ENCODE data around the gene ONECUT2.
A peak's percentile ranks its signal among the peaks of the same experiment; 100 is the strongest.
"Not testable (repeated sequence)": the region's sequence is repeated elsewhere in the genome, so short reads cannot be mapped to it uniquely, and the experiment has no call there.

Gene ONECUT2

GRCh38 chr18:57446322-57446721 lies 11.1 kb downstream of the ONECUT2 start:
- peak in 1 of 2 experiments; percentile 1 for DNase-seq

GRCh38 chr18:57447154-57447621 lies 12.0 kb downstream of the ONECUT2 start:
- DNase-seq, result no peak

- DNase-seq, result no peak
Measured at GRCh38 chr18:57455576-57456129, 20.5 kb downstream of the ONECUT2 start.

GRCh38 chr18:57461652-57462269 lies 26.6 kb downstream of the ONECUT2 start:
- no peak for DNase-seq

- DNase-seq, result no peak
Measured at GRCh38 chr18:57466307-57466706, 31.1 kb downstream of the ONECUT2 start.

GRCh38 chr18:57466745-57467409 lies 31.7 kb downstream of the ONECUT2 start:
- no peak for DNase-seq

GRCh38 chr18:57469884-57470283 lies 34.7 kb downstream of the ONECUT2 start:
- no peak for DNase-seq

GRCh38 chr18:57475408-57475807 lies 40.2 kb downstream of the ONECUT2 start:
- DNase-seq, result no peak

- no peak for DNase-seq
Measured at GRCh38 chr18:57475903-57476302, 40.7 kb downstream of the ONECUT2 start.

- DNase-seq, result no peak
Measured at GRCh38 chr18:57480733-57481132, 45.6 kb downstream of the ONECUT2 start.

- DNase-seq, result no peak
Measured at GRCh38 chr18:57497372-57498294, 62.5 kb downstream of the ONECUT2 start.

- DNase-seq, result no peak
Measured at GRCh38 chr18:57498682-57499256, 63.6 kb downstream of the ONECUT2 start.

- DNase-seq, result no peak
Measured at GRCh38 chr18:57502624-57503023, 67.5 kb downstream of the ONECUT2 start.

- DNase-seq, result no peak
Measured at GRCh38 chr18:57505231-57505630, 70.1 kb downstream of the ONECUT2 start.

GRCh38 chr18:57516056-57516455 lies 80.9 kb downstream of the ONECUT2 start:
- no peak for DNase-seq

- DNase-seq, result no peak
Measured at GRCh38 chr18:57518533-57518932, 83.4 kb downstream of the ONECUT2 start.

- DNase-seq, result no peak
Measured at GRCh38 chr18:57519668-57520424, 84.7 kb downstream of the ONECUT2 start.

- DNase-seq, result not testable (repeated sequence)
Measured at GRCh38 chr18:57522348-57522747, 87.2 kb downstream of the ONECUT2 start.

- no peak for DNase-seq
Measured at GRCh38 chr18:57523171-57523956, 88.2 kb downstream of the ONECUT2 start.

GRCh38 chr18:57527556-57528229 lies 92.5 kb downstream of the ONECUT2 start:
- DNase-seq, result no peak

GRCh38 chr18:57529151-57529550 lies 94.0 kb downstream of the ONECUT2 start:
- DNase-seq, result no peak

Measured in SW 1271 (cell line).